ENCODE results near the gene PTRH1. TPM values are rescaled to one million over a fixed set of nuclear protein-coding genes. Genes with fewer than 3 reads are reported as not detected.
A peak's percentile ranks its signal among the peaks of the same experiment; 100 is the strongest.

The PTRH1 gene
- total RNA-seq, 1 experiment from 2014 or later: 8.7 TPM

GRCh38 chr9:127720031-127720864 is 4.8 kb upstream of the PTRH1 start:
- intact Hi-C loops (cut with micrococcal nuclease; ENCODE audit: unreplicated experiment): no loop called here
- Mint-ChIP-seq H3K27ac (ENCODE audit: unreplicated experiment) (no peak overlapping the region), H3K4me1 (ENCODE audit: low read depth, unreplicated experiment) (peaks cover 7% of the 10 kb centered on the region), H3K36me3 (ENCODE audit: insufficient read depth, unreplicated experiment) (peaks cover 6% of the 10 kb centered on the region), H3K4me3 (ENCODE audit: unreplicated experiment) (no peak overlapping the region), H3K9me3 (ENCODE audit: unreplicated experiment) (no peaks in the 10 kb centered on the region), H3K27me3 (ENCODE audit: insufficient read depth, unreplicated experiment) (peaks cover 4% of the 10 kb centered on the region)
- TF ChIP-seq CTCF (IDR thresholded peaks at IDR 0.05; ENCODE audit: insufficient read depth in 1 of 2, low read depth in 1 of 2, low read length in 1 of 2, severe bottlenecking in 1 of 2, unreplicated experiment in 1 of 2): no peak
- CTCF ChIA-PET: interaction anchor here (0.6 to 1.0 kb wide), 2 partner anchors 15 to 135 kb away, joined by 3 read pairs; partner anchors contain the start of gene TOR2A
- DNase-seq: no peak
- POLR2A ChIA-PET: no interaction called here
- H3K27me3 ChIP-seq (replicated peaks; ENCODE audit: control insufficient read depth, insufficient read depth, low read length): no peaks in the 10 kb centered on the region
- no peaks in the 10 kb centered on the region for H3K9me3 ChIP-seq
- BruUV-seq (replicated peaks): no TSS peak
- no peak overlapping the region for H3K4me3 ChIP-seq (ENCODE audit: low read depth, low read length)
- no peaks in the 10 kb centered on the region for H3K36me3 ChIP-seq (ENCODE audit: control insufficient read depth, insufficient read depth, low read length)
- 0 out of 2 replicates have a peak, but pooled peaks cover 4% of the 10 kb centered on the region for H3K4me1 ChIP-seq

- peaks cover 6% of the 10 kb centered on the region for H3K36me3 Mint-ChIP-seq (ENCODE audit: insufficient read depth, unreplicated experiment)
- no peak overlapping the region for H3K4me3 ChIP-seq (ENCODE audit: low read depth, low read length)
- H3K9me3 ChIP-seq: no peaks in the 10 kb centered on the region
- no TSS peak for BruUV-seq (replicated peaks)
- H3K4me1 Mint-ChIP-seq (ENCODE audit: low read depth, unreplicated experiment): peaks cover 7% of the 10 kb centered on the region
- H3K27me3 Mint-ChIP-seq (ENCODE audit: insufficient read depth, unreplicated experiment): peaks cover 4% of the 10 kb centered on the region
- no peak overlapping the region for H3K27ac Mint-ChIP-seq (ENCODE audit: unreplicated experiment)
- TF ChIP-seq CTCF (IDR thresholded peaks at IDR 0.05; ENCODE audit: insufficient read depth in 1 of 2, low read depth in 1 of 2, low read length in 1 of 2, severe bottlenecking in 1 of 2, unreplicated experiment in 1 of 2): no peak
- H3K36me3 ChIP-seq (ENCODE audit: control insufficient read depth, insufficient read depth, low read length): no peaks in the 10 kb centered on the region
- ChIA-PET POLR2A (no interaction called here), CTCF (no interaction called here)
- intact Hi-C loops (cut with micrococcal nuclease; ENCODE audit: unreplicated experiment): no loop called here
- no peaks in the 10 kb centered on the region for H3K9me3 Mint-ChIP-seq (ENCODE audit: unreplicated experiment)
- no peaks in the 10 kb centered on the region for H3K27me3 ChIP-seq (replicated peaks; ENCODE audit: control insufficient read depth, insufficient read depth, low read length)
- DNase-seq: no peak
- peaks cover 4% of the 10 kb centered on the region; the same call in 1 of the 2 replicates for H3K4me1 ChIP-seq
- no peak overlapping the region for H3K4me3 Mint-ChIP-seq (ENCODE audit: unreplicated experiment)
Observed at GRCh38 chr9:127717766-127718165, 2.3 kb upstream of the PTRH1 start.

GRCh38 chr9:127716412-127716811 is 949 bp upstream of the PTRH1 start:
- POLR2A ChIA-PET: interaction anchor here (0.6 kb wide), 1 partner anchor 319 kb away, joined by 6 read pairs; no protein-coding TSS in a partner anchor

More at GRCh38 chr9:127716412-127716811, 949 bp upstream of the PTRH1 start:
- Histone ChIP-seq H3K27me3 (replicated peaks; ENCODE audit: control insufficient read depth, insufficient read depth, low read length) (no peaks in the 10 kb centered on the region), H3K36me3 (ENCODE audit: control insufficient read depth, insufficient read depth, low read length) (no peaks in the 10 kb centered on the region), H3K4me3 (ENCODE audit: low read depth, low read length) (no peak overlapping the region), H3K9me3 (no peaks in the 10 kb centered on the region), H3K4me1 (peaks cover 4% of the 10 kb centered on the region; the same call in 1 of the 2 replicates)
- no peaks in the 10 kb centered on the region for H3K9me3 Mint-ChIP-seq (ENCODE audit: unreplicated experiment)
- H3K27me3 Mint-ChIP-seq (ENCODE audit: insufficient read depth, unreplicated experiment): peaks cover 4% of the 10 kb centered on the region
- H3K4me1 Mint-ChIP-seq (ENCODE audit: low read depth, unreplicated experiment): peaks cover 7% of the 10 kb centered on the region
- peak overlapping the region; percentile 85 for H3K4me3 Mint-ChIP-seq (ENCODE audit: unreplicated experiment)
- H3K36me3 Mint-ChIP-seq (ENCODE audit: insufficient read depth, unreplicated experiment): peaks cover 6% of the 10 kb centered on the region
- DNase-seq: no peak
- intact Hi-C loops (cut with micrococcal nuclease; ENCODE audit: unreplicated experiment): no loop called here
- no peak for TF ChIP-seq CTCF (IDR thresholded peaks at IDR 0.05; ENCODE audit: insufficient read depth in 1 of 2, low read depth in 1 of 2, low read length in 1 of 2, severe bottlenecking in 1 of 2, unreplicated experiment in 1 of 2)
- H3K27ac Mint-ChIP-seq (ENCODE audit: unreplicated experiment): peak overlapping the region; percentile 83
- no TSS peak for BruUV-seq (replicated peaks)
- CTCF ChIA-PET: interaction anchor here (1.0 to 2.6 kb wide), 2 partner anchors 18 to 108 kb away, joined by 3 to 21 read pairs; partner anchors contain the start of gene TOR2A

All from Caco-2 (cell line).